ENCODE measurements around the gene PGM1. TPM values are rescaled to one million over a fixed set of nuclear protein-coding genes. Genes with fewer than 3 reads are reported as not detected.
"Not testable (repeated sequence)": the region's sequence is repeated elsewhere in the genome, so short reads cannot be mapped to it uniquely, and the experiment has no call there.

Gene PGM1
- total and polyA plus RNA-seq, 2 of the 13 experiments (the other 11 are each of a cell fraction or from before 2014, with no cell fraction given), result 51.6 to 105 TPM

DNA sequence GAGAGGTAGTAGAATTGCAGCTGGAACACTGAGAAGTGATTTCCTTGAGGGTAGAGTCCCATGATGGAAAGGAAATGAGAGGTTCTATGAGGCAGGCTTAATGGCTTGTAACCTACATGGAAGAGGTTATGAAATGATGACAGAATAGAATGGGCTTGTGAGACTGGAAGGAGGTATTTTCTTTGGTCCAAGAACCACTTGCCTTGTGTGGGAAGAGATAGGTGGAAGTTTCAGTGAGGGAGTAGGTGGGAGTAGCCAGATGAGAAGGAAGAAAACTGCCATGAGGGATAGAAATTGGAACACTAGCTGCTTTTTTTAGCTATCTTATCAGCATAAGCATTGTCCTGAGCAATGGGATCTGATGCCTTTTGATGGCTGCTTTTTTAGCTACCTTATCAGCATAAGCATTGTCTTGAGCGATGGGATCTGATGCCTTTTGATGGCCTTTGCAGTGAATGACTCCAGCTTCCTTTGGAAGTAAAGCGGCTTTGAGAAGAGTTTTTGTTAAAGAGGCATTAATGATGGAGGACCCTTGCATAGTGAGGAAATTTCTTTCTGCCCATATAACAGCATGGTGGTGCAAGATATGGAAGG is 18.9 kb upstream of the PGM1 start:
- H3K27me3 ChIP-seq (ENCODE audit: control insufficient read depth in 1 of 2, insufficient read depth in 2 of 2, low read length in 2 of 2); H3K9me3 ChIP-seq (ENCODE audit: low read length); H3K4me3 ChIP-seq (replicated peaks in 1 of 3; ENCODE audit: insufficient read depth in 1 of 3, low read depth in 2 of 3, low read length in 3 of 3); H3K9ac ChIP-seq (ENCODE audit: insufficient read depth, low read depth, low read length); ATAC-seq; H4K20me1 ChIP-seq (ENCODE audit: insufficient read depth, low read length); H2AFZ ChIP-seq (ENCODE audit: low read length); H3K4me2 ChIP-seq (ENCODE audit: low read depth, low read length); H3K4me1 ChIP-seq (ENCODE audit: insufficient read depth, low read length); H3K27ac ChIP-seq (ENCODE audit: extremely low read length, insufficient read depth, low read length); BruUV-seq (replicated peaks); DNase-seq (ENCODE audit: low spot score); in situ Hi-C loops (cut with HindIII; ENCODE audit: extremely low pct_ligation_motif_present, low pct_unique_long_range_greater_than_20kb); H3K79me2 ChIP-seq (ENCODE audit: insufficient read depth, low read length); H3K36me3 ChIP-seq (replicated peaks in 1 of 2; ENCODE audit: control insufficient read depth in 1 of 2, insufficient read depth in 2 of 2, low read length in 2 of 2); FAIRE-seq; intact Hi-C loops (cut with micrococcal nuclease; ENCODE audit: unreplicated experiment); POLR2A ChIA-PET: not testable (repeated sequence)
- CTCF ChIA-PET (ENCODE audit: low intra/inter-chr PET ratio, low total read pairs), result interaction anchor here (0.8 kb wide), 1 partner anchor 41 kb away, joined by 3 read pairs; no protein-coding TSS in a partner anchor
- WGBS (ENCODE audit: low lambda C conversion rate), result 100% methylated on average over 2 of the region's 2 CpGs

DNA sequence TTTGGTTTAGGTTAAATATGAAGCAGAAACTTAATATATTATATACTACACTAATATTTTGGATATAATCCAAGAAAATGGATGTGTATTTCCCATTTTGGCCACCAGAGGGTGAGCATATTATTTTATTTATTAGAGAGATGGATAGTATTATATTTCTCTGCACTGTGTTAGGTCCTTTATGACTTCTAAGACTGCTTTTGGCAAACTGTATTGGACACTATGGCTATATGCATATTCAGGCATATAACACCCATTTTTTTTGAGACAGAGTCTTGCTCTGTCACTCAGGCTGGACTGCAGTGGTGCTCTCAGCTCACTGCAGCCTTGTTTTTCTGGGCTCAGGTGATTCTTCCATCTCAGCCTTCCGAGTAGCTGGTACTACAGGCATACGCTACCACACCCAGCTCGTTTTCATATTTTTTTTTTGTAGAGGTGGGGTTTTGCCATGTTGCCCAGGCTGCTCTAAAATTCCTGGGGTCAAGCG is 17.8 kb upstream of the PGM1 start:
- intact Hi-C loops (cut with micrococcal nuclease; ENCODE audit: unreplicated experiment) (loop anchor here (5.0 kb wide), 1 partner anchor 672 kb away; no protein-coding TSS in a partner anchor), in situ Hi-C loops (cut with HindIII; ENCODE audit: extremely low pct_ligation_motif_present, low pct_unique_long_range_greater_than_20kb) (no loop called here)
- no peaks in the 10 kb centered on the region for H3K4me1 ChIP-seq (ENCODE audit: insufficient read depth, low read length)
- H3K36me3 ChIP-seq (replicated peaks in 1 of 2; ENCODE audit: control insufficient read depth in 1 of 2, insufficient read depth in 2 of 2, low read length in 2 of 2), result no peaks in the 10 kb centered on the region
- ATAC-seq (peak; percentile 32; the same call in 2 of the 3 replicates), FAIRE-seq (no peak), DNase-seq (ENCODE audit: low spot score) (no peak)
- no peaks in the 10 kb centered on the region for H3K79me2 ChIP-seq (ENCODE audit: insufficient read depth, low read length)
- H3K9me3 ChIP-seq (ENCODE audit: low read length), result peaks cover 3% of the 10 kb centered on the region; the same call in 1 of the 2 replicates
- BruUV-seq (replicated peaks), result no TSS peak
- ChIA-PET CTCF (ENCODE audit: low intra/inter-chr PET ratio, low total read pairs) (interaction anchor here (0.8 to 1.6 kb wide), 2 partner anchors 40 to 671 kb away, joined by 3 to 12 read pairs; no protein-coding TSS in a partner anchor), POLR2A (no interaction called here)
- no peaks in the 10 kb centered on the region for H4K20me1 ChIP-seq (ENCODE audit: insufficient read depth, low read length)
- H3K4me3 ChIP-seq (replicated peaks in 1 of 3; ENCODE audit: insufficient read depth in 1 of 3, low read depth in 2 of 3, low read length in 3 of 3), result no peak overlapping the region
- no peaks in the 10 kb centered on the region for H3K27me3 ChIP-seq (ENCODE audit: control insufficient read depth in 1 of 2, insufficient read depth in 2 of 2, low read length in 2 of 2)
- H3K4me2 ChIP-seq (ENCODE audit: low read depth, low read length), result no peak overlapping the region
- H3K9ac ChIP-seq (ENCODE audit: insufficient read depth, low read depth, low read length), result no peak overlapping the region
- WGBS (ENCODE audit: low lambda C conversion rate), result 39% methylated on average over 4 of the region's 4 CpGs
- no peak overlapping the region for H2AFZ ChIP-seq (ENCODE audit: low read length)
- no peak overlapping the region for H3K27ac ChIP-seq (ENCODE audit: extremely low read length, insufficient read depth, low read length)
- TF ChIP-seq ZNF225 (CRISPR knock-in tag; IDR thresholded peaks at IDR 0.05), result no peak
- TF ChIP-seq, protein P1, sequence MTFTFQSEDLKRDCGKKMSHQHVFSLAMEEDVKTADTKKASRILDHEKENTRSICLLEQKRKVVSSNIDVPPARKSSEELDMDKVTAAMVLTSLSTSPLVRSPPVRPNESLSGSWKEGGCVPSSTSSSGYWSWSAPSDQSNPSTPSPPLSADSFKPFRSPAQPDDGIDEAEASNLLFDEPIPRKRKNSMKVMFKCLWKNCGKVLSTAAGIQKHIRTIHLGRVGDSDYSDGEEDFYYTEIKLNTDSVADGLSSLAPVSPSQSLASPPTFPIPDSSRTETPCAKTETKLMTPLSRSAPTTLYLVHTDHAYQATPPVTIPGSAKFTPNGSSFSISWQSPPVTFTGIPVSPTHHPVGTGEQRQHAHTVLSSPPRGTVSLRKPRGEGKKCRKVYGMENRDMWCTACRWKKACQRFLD (CRISPR knock-in tag; IDR thresholded peaks at IDR 0.05; ENCODE audit: borderline replicate concordance), result no peak
- TF ChIP-seq ZNF749 (CRISPR knock-in tag; IDR thresholded peaks at IDR 0.05; ENCODE audit: borderline replicate concordance), result no peak
- no peak for TF ChIP-seq ZNF607 (CRISPR knock-in tag; IDR thresholded peaks at IDR 0.05; ENCODE audit: borderline replicate concordance)
- TF ChIP-seq, protein P2, sequence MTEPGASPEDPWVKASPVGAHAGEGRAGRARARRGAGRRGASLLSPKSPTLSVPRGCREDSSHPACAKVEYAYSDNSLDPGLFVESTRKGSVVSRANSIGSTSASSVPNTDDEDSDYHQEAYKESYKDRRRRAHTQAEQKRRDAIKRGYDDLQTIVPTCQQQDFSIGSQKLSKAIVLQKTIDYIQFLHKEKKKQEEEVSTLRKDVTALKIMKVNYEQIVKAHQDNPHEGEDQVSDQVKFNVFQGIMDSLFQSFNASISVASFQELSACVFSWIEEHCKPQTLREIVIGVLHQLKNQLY (CRISPR knock-in tag; IDR thresholded peaks at IDR 0.05), result no peak
- TF ChIP-seq ZNF773 (CRISPR knock-in tag; IDR thresholded peaks at IDR 0.05; ENCODE audit: borderline replicate concordance), result no peak
- no peak for TF ChIP-seq DR1 (CRISPR knock-in tag; IDR thresholded peaks at IDR 0.05)
- TF ChIP-seq STAG1 (CRISPR knock-in tag; IDR thresholded peaks at IDR 0.05), result peak; percentile 37
- TF ChIP-seq SIX4 (CRISPR knock-in tag; IDR thresholded peaks at IDR 0.05), result no peak
- no peak for TF ChIP-seq TOE1 (CRISPR knock-in tag; IDR thresholded peaks at IDR 0.05)
- TF ChIP-seq, protein P3, sequence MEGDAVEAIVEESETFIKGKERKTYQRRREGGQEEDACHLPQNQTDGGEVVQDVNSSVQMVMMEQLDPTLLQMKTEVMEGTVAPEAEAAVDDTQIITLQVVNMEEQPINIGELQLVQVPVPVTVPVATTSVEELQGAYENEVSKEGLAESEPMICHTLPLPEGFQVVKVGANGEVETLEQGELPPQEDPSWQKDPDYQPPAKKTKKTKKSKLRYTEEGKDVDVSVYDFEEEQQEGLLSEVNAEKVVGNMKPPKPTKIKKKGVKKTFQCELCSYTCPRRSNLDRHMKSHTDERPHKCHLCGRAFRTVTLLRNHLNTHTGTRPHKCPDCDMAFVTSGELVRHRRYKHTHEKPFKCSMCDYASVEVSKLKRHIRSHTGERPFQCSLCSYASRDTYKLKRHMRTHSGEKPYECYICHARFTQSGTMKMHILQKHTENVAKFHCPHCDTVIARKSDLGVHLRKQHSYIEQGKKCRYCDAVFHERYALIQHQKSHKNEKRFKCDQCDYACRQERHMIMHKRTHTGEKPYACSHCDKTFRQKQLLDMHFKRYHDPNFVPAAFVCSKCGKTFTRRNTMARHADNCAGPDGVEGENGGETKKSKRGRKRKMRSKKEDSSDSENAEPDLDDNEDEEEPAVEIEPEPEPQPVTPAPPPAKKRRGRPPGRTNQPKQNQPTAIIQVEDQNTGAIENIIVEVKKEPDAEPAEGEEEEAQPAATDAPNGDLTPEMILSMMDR (CRISPR knock-in tag; IDR thresholded peaks at IDR 0.05), result peak; percentile 42
- TF ChIP-seq, protein P4, sequence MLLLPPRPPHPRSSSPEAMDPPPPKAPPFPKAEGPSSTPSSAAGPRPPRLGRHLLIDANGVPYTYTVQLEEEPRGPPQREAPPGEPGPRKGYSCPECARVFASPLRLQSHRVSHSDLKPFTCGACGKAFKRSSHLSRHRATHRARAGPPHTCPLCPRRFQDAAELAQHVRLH (CRISPR knock-in tag; IDR thresholded peaks at IDR 0.05; ENCODE audit: borderline replicate concordance, low read depth), result no peak

All from HepG2 (cell line).